SK-N-MC (cell line): ENCODE data around the gene EEFSEC.

Experiments used
- DNase-seq: peaks from one replicate; pipeline ENCODE4 v3.0.0-alpha.2; 2011; ENCODE audit warnings: low read depth, low spot score
- H3K27ac ChIP-seq: fragments of 200-600 bp; sonication (generic); 2 replicates; pipeline ENCODE4 v1.5.1; 2016; ENCODE audit warnings: mixed run types
- H3K36me3 ChIP-seq: fragments of 200-600 bp; sonication (generic); 2 replicates; pipeline ENCODE4 v1.6.1; 2017; ENCODE audit warnings: antibody characterized with exemption, low read length, mixed read lengths; ENCODE audit not compliant: insufficient read depth
- H3K4me3 ChIP-seq: fragments of 200-600 bp; sonication (generic); 2 replicates; pipeline ENCODE4 v1.5.1; 2016
- H3K9ac ChIP-seq: fragments of 200-600 bp; sonication (generic); 2 replicates; pipeline ENCODE4 v1.8.0; 2017; ENCODE audit warnings: mixed run types, mixed read lengths; ENCODE audit not compliant: insufficient read length
- H3K9me3 ChIP-seq: fragments of 200-600 bp; sonication (generic); 2 replicates; pipeline ENCODE4 v1.6.1; 2017; ENCODE audit warnings: low read depth, mild to moderate bottlenecking, antibody characterized with exemption, low read length, moderate library complexity, mixed read lengths
- EZH2 ChIP-seq: fragments of 200-600 bp; sonication (generic); IDR thresholded peaks from one replicate; pipeline ENCODE4 v1.6.1; 2017; ENCODE audit warnings: antibody characterized with exemption
- FOXP2 ChIP-seq: optimal IDR thresholded peaks from 2 replicates; pipeline ENCODE3; 2011; ENCODE audit warnings: mild to moderate bottlenecking, moderate library complexity; ENCODE audit not compliant: insufficient read depth; ENCODE audit errors: extremely low read length, control extremely low read depth
- POLR2AphosphoS5 ChIP-seq: IDR thresholded peaks from 2 replicates; pipeline ENCODE4 v1.6.1; 2012; ENCODE audit warnings: mild to moderate bottlenecking, low read depth, low read length, borderline replicate concordance

Gene EEFSEC

DNA sequence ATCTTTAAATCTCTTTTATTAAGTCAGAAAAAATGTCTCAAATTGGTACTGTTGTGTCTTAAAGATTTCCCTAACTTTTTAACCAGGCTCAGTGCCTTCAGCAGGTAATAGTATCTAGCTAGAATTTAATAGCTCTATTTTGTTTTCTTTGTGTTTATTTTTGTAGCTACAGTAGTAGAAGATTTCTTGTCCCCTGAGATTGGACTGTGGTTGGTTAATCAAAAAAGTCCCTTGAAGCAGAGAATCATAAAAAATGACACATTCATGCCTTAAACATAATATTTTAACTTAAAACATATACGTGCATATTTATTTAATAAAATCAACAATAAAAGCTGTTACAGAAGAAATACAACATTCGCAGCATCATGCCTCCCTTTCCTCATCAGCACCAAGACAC lies 102.8 kb downstream of the EEFSEC start:
- Histone ChIP-seq H3K9ac (no peak overlapping the region), H3K9me3 (no peaks in the 10 kb centered on the region), H3K36me3 (no peaks in the 10 kb centered on the region), H3K27ac (no peak overlapping the region), H3K4me3 (no peak overlapping the region)
- DNase-seq = no peak
- TF ChIP-seq POLR2AphosphoS5 (no peak), FOXP2 (no peak), EZH2 (no peak)

DNA sequence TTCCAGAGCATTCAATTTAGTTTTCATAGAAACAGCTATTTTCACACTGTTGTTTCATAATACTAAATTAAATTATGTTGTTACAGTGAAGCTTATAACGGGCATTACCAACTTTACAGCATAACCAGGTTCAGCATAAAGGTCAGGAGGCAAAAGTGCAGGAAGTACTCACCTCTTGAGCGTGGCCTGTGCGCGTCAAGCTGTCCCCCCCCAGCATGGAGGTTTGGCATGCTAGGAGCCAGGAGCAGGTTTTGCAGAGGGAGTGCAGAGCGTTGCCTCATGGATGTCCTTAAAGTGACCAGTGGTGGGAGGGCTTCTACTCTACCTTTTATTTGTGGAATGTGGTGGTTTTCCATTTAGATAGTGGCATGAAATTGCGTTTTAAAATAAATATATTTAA lies 104.4 kb downstream of the EEFSEC start:
- no peak for TF ChIP-seq POLR2AphosphoS5
- TF ChIP-seq FOXP2 = no peak
- TF ChIP-seq EZH2 = no peak
- no peaks in the 10 kb centered on the region for H3K36me3 ChIP-seq
- H3K4me3 ChIP-seq = no peak overlapping the region
- no peaks in the 10 kb centered on the region for H3K9me3 ChIP-seq
- no peak overlapping the region for H3K9ac ChIP-seq
- H3K27ac ChIP-seq = no peak overlapping the region
- no peak for DNase-seq

DNA sequence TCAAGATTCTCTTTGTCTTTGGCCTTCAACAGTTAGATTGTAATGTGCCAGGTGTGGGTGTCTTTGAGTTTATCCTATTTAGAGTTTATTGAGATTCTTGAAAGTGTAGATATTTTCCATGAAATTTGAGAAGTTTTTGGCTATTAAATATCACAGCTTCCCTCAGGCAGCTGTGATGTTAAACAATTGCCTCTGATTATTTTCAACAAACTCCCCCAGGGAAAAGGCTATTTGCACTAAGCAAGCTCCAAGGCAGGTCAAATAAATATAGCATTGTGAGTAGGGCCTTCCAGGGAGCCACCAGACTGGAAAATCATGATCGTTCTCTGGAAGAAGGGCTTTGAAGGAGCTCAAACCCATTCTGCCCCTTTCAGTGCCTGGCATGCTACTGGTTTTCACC lies 107.0 kb downstream of the EEFSEC start:
- no peak for DNase-seq
- no peak overlapping the region for H3K4me3 ChIP-seq
- H3K36me3 ChIP-seq = no peaks in the 10 kb centered on the region; the same call in 1 of the 2 replicates
- no peak overlapping the region for H3K9ac ChIP-seq
- H3K9me3 ChIP-seq = no peaks in the 10 kb centered on the region
- H3K27ac ChIP-seq = no peak overlapping the region
- no peak for TF ChIP-seq POLR2AphosphoS5

DNA sequence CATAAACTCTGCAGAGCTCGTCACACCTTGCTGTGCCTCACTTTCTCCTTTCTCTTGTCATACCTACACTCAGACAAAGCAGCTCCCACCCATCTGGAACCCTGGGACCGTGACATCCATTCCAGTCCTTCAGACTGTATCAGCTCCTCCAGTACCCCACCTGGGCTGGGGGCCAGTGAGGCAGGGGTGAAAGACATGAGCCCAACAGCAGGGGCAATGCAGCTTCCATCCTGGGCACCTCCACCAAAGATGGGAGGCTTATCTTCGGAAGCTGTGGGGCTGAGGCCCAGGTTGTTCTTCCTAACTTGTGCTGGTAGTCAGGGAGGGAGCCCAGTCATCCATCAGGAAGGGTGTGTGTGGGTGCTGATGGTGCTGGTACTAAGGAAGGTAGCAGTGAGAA lies 109.2 kb downstream of the EEFSEC start:
- Histone ChIP-seq H3K27ac (no peak overlapping the region), H3K9me3 (no peaks in the 10 kb centered on the region), H3K4me3 (no peak overlapping the region), H3K36me3 (no peaks in the 10 kb centered on the region; the same call in 1 of the 2 replicates), H3K9ac (no peak overlapping the region)
- TF ChIP-seq POLR2AphosphoS5 (no peak), EZH2 (no peak), FOXP2 (no peak)
- DNase-seq = no peak

DNA sequence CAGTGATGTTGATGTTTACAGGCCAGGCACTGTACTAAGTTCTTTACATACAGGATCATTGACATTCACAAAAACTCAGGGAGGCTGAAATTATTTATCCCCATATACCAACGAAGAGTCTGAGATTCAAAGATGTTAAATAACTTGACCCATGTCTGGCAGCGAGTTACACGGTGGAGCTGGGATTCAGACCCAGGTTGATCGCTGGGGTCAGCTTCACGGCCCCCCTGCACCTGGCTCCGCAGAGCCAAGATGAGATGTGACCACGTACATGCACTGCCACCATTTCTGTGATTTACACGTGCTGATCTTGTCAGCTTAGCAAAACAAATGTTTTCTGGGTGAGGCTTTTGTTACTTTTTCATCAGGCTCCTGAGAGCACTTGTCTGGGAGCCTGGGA lies 109.8 kb downstream of the EEFSEC start:
- Histone ChIP-seq H3K36me3 (no peaks in the 10 kb centered on the region; the same call in 1 of the 2 replicates), H3K4me3 (no peak overlapping the region), H3K9ac (no peak overlapping the region), H3K27ac (no peak overlapping the region), H3K9me3 (no peaks in the 10 kb centered on the region)
- no peak for DNase-seq
- no peak for TF ChIP-seq FOXP2
- TF ChIP-seq POLR2AphosphoS5 = no peak
- TF ChIP-seq EZH2 = no peak

DNA sequence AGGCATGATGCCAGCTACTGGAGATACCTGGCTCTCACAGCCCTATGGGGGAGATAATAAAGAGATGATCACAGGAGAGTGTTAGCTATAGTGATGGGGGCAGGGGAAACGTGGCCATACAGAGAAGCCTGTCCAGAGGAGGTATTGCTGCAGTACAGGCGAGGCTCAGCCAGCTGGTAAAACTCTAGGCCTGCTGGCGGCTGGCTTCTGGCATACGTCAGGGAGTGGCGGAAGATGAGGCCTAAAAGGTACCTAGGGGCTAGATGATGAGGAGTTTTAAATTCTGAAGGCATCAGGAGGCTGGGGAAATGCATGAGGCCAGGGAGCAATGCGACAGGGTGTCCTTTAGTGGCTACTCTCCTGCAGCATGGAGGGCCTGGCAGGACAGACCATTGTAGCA lies 110.7 kb downstream of the EEFSEC start:
- Histone ChIP-seq H3K36me3 (no peaks in the 10 kb centered on the region; the same call in 1 of the 2 replicates), H3K27ac (no peak overlapping the region), H3K9me3 (no peaks in the 10 kb centered on the region), H3K9ac (no peak overlapping the region), H3K4me3 (no peak overlapping the region)
- no peak for DNase-seq
- no peak for TF ChIP-seq POLR2AphosphoS5
- no peak for TF ChIP-seq FOXP2
- TF ChIP-seq EZH2 = no peak

DNA sequence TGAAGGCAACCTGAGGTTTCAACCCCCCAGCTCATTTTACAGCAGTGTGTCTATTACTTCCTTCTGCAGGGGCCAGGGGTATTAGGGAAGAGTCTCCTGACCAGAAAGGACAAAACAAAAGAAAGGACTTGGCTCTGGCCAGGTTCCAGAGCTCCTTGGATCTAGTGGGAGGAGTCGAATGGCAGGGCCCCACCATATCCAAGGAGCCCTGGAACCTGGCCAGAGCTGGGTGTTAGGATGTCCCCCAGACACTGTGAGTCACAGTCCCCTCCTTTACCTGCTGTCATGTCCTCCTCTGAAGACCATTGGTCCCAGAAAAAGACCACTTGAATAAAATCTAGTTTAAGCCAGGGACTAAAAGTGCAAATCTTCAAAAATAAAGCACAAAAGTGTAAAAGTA lies 113.2 kb downstream of the EEFSEC start:
- no peak for DNase-seq
- TF ChIP-seq EZH2 (no peak), FOXP2 (no peak), POLR2AphosphoS5 (no peak)
- H3K9me3 ChIP-seq = no peaks in the 10 kb centered on the region
- H3K4me3 ChIP-seq = no peak overlapping the region
- no peak overlapping the region for H3K9ac ChIP-seq
- no peak overlapping the region for H3K27ac ChIP-seq
- H3K36me3 ChIP-seq = no peaks in the 10 kb centered on the region; the same call in 1 of the 2 replicates

DNA sequence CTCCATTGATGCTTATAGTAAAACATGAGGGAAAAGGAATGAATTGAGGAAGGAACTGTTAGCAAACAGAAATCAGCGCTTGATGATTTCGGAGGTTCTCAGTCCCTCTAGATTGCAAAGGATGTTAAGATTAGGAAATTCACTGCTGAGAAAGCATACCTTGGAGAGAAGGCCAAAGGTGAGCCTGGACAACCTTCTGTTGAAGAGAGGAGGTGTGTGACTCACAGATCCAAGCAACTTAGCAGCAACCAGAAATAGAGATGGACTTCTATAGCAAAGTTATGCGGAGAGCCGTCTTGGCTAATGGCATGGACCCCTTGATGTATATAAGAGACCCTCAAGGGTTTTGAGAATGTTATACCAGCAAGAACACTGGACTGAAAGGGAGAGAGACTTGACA lies 114.3 kb downstream of the EEFSEC start:
- Histone ChIP-seq H3K27ac (no peak overlapping the region), H3K9me3 (no peaks in the 10 kb centered on the region), H3K4me3 (no peak overlapping the region), H3K36me3 (no peaks in the 10 kb centered on the region; the same call in 1 of the 2 replicates), H3K9ac (no peak overlapping the region)
- TF ChIP-seq POLR2AphosphoS5 (no peak), EZH2 (no peak), FOXP2 (no peak)
- no peak for DNase-seq

DNA sequence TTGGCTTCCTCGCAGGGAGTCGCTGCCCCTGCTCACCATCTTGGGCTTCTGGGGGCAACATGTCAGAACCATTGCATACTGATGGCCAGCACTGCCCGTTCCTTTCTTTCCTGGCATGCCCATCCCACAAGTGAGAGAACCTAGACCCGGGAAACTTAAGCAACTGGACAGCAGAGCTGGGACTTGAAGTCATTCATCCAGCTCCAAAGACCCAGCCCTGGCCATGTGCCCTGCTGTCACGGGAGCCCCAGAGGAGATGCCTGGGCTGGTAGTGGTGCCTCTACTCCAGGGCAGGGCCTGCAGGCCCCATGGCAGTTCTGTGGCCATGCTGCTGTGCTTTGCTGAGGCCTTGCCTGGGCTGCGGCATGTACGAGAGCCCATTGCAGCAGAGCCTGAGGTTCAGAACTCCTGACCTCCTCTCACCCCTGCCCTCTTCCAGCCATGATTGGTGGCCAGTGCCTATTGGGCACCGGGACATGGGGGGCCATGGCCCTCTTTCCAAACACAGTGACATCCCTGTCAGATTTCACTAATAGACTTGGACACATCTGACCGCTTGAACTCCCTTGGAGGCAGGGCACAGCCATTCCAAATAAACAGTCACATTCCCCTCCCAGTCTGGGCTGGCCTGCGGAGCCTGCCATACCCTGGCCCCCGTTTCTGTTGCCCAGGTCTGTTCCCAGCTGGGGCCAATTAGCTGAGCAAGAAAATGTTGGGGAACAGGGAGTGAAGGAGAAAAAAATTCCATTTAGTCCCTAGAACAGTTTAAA lies 115.9 kb downstream of the EEFSEC start:
- TF ChIP-seq FOXP2 (no peak), POLR2AphosphoS5 (no peak), EZH2 (no peak)
- DNase-seq = no peak
- H3K9ac ChIP-seq = no peak overlapping the region
- no peaks in the 10 kb centered on the region; the same call in 1 of the 2 replicates for H3K36me3 ChIP-seq
- no peaks in the 10 kb centered on the region for H3K9me3 ChIP-seq
- H3K4me3 ChIP-seq = no peak overlapping the region
- H3K27ac ChIP-seq = no peak overlapping the region
